IMR-90 (cell line): Measurements from ENCODE around the gene KCTD3. TPM values are rescaled to one million over a fixed set of nuclear protein-coding genes. Genes with fewer than 3 reads are reported as not detected.

Experiments used
- ATAC-seq: fragments of 200-7000 bp; cut with Tn5 transposase; 2 replicates; pipeline ENCODE4 v1.9.1; 2020; ENCODE audit warnings: low read depth, mild to moderate bottlenecking, moderate library complexity
- BruUV-seq: library from RNA; stranded (reverse); fragments of 400-500 nt; replicated peaks from 2 replicates; lab custom pipeline; 2021; lab: Mats Ljungman, UMichigan
- CTCF ChIA-PET: fragments of 300-600 bp; formaldehyde crosslinking; extraction: SDS; loops from one replicate; lab custom pipeline; 2021; ENCODE audit warnings: antibody characterized with exemption; lab: Yijun Ruan, JAX
- POLR2A ChIA-PET: fragments of 300-600 bp; sonication (Branson Sonifier 250); formaldehyde crosslinking; loops from one replicate; lab custom pipeline; 2022; ENCODE audit warnings: antibody characterized with exemption; ENCODE audit not compliant: unreplicated experiment; lab: Charles Lee
- DNase-seq: peaks from one replicate; pipeline ENCODE4 v3.0.0; 2013
- H2AFZ ChIP-seq: replicated peaks from 2 replicates; pipeline ENCODE3; 2013; ENCODE audit warnings: low read length, mild to moderate bottlenecking; ENCODE audit not compliant: poor library complexity
- H2AK5ac ChIP-seq: 2 replicates; pipeline ENCODE4 v1.6.1; 2013; ENCODE audit warnings: low read depth, low read length, inconsistent platforms
- H2AK9ac ChIP-seq: replicated peaks from 2 replicates; pipeline ENCODE3; 2013; ENCODE audit warnings: mild to moderate bottlenecking, low read depth, low read length, moderate library complexity; ENCODE audit not compliant: poor library complexity
- H2BK120ac ChIP-seq: 2 replicates; pipeline ENCODE4 v1.6.1; 2013; ENCODE audit warnings: low read depth, low read length, inconsistent platforms
- H2BK15ac ChIP-seq: 3 replicates; pipeline ENCODE4 v1.6.1; 2013; ENCODE audit warnings: low read depth, low read length, inconsistent platforms
- H2BK20ac ChIP-seq: 2 replicates; pipeline ENCODE4 v1.6.1; 2013; ENCODE audit warnings: low read depth, mild to moderate bottlenecking, inconsistent platforms, low read length, moderate library complexity
- H2BK5ac ChIP-seq: 2 replicates; pipeline ENCODE4 v1.6.1; 2013; ENCODE audit warnings: mild to moderate bottlenecking, low read depth, low read length, inconsistent platforms; ENCODE audit not compliant: poor library complexity, severe bottlenecking
- H3K14ac ChIP-seq: replicated peaks from 2 replicates; pipeline ENCODE4 v1.6.1; 2013; ENCODE audit warnings: low read depth, low read length, inconsistent platforms
- H3K18ac ChIP-seq: 2 replicates; pipeline ENCODE4 v1.6.1; 2013; ENCODE audit warnings: low read depth, low read length, control low read depth
- H3K23ac ChIP-seq: 2 replicates; pipeline ENCODE4 v1.6.1; 2013; ENCODE audit warnings: low read depth, low read length, inconsistent platforms
- H3K27ac ChIP-seq: 2 replicates; pipeline ENCODE4 v1.5.1; 2013; ENCODE audit warnings: mild to moderate bottlenecking, control low read depth, low read length; ENCODE audit not compliant: insufficient read depth
- H3K27me3 ChIP-seq: 2 replicates; pipeline ENCODE4 v1.6.1; 2013; ENCODE audit warnings: low read length; ENCODE audit not compliant: control insufficient read depth, insufficient read depth
- H3K36me3 ChIP-seq: 2 replicates; pipeline ENCODE4 v1.6.1; 2013; ENCODE audit warnings: low read length, mixed read lengths; ENCODE audit not compliant: control insufficient read depth, insufficient read depth
- H3K4ac ChIP-seq: 2 replicates; pipeline ENCODE4 v1.6.1; 2013; ENCODE audit warnings: low read depth, low read length, inconsistent platforms
- H3K4me1 ChIP-seq: 2 replicates; pipeline ENCODE4 v1.6.1; 2013; ENCODE audit warnings: low read length, mixed read lengths; ENCODE audit not compliant: control insufficient read depth, insufficient read depth
- H3K4me2 ChIP-seq: 2 replicates; pipeline ENCODE4 v1.6.1; 2013; ENCODE audit warnings: low read depth, mild to moderate bottlenecking, control low read depth, low read length, moderate library complexity
- H3K4me3 ChIP-seq: 2 replicates; pipeline ENCODE4 v1.5.1; 2013; ENCODE audit warnings: low read depth, mild to moderate bottlenecking, control low read depth, low read length, moderate library complexity; ENCODE audit not compliant: insufficient read depth
- H3K56ac ChIP-seq: 2 replicates; pipeline ENCODE4 v1.6.1; 2013; ENCODE audit warnings: low read length, inconsistent platforms; ENCODE audit not compliant: insufficient read depth; ENCODE audit errors: extremely low read depth
- H3K79me1 ChIP-seq, 2 experiments: 2 replicates each; pipeline ENCODE4 v1.6.1; 2013; ENCODE audit warnings: low read length in 2 of 2, inconsistent platforms in 1 of 2, low read depth in 1 of 2
- H3K9ac ChIP-seq: 2 replicates; pipeline ENCODE4 v1.6.1; 2013; ENCODE audit warnings: low read depth, low read length, control low read depth
- H3K9me1 ChIP-seq: 2 replicates; pipeline ENCODE4 v1.6.1; 2013; ENCODE audit warnings: low read length, inconsistent platforms; ENCODE audit not compliant: insufficient read depth
- H3K9me3 ChIP-seq: 2 replicates; pipeline ENCODE4 v1.6.1; 2013; ENCODE audit warnings: low read length; ENCODE audit not compliant: control insufficient read depth, insufficient read depth
- H4K20me1 ChIP-seq: 2 replicates; pipeline ENCODE4 v1.6.1; 2013; ENCODE audit warnings: low read length, inconsistent platforms; ENCODE audit not compliant: insufficient read depth
- H4K5ac ChIP-seq: 2 replicates; pipeline ENCODE4 v1.6.1; 2013; ENCODE audit warnings: mild to moderate bottlenecking, low read depth, low read length, control low read depth
- H4K8ac ChIP-seq, 2 experiments: 2 replicates each; pipeline ENCODE4 v1.6.1; 2013; ENCODE audit warnings: low read depth in 2 of 2, low read length in 2 of 2, control low read depth in 1 of 2, inconsistent platforms in 1 of 2
- H4K91ac ChIP-seq: 2 replicates; pipeline ENCODE4 v1.6.1; 2013; ENCODE audit warnings: low read depth, low read length, inconsistent platforms; ENCODE audit not compliant: insufficient read depth
- CEBPB ChIP-seq: IDR thresholded peaks from 2 replicates; pipeline ENCODE4 v1.6.1; 2012; ENCODE audit warnings: low read depth, low read length, improper control_type of control experiment
- CHD1 ChIP-seq: IDR thresholded peaks from 2 replicates; pipeline ENCODE4 v1.6.1; 2012; ENCODE audit warnings: low read depth, low read length, improper control_type of control experiment
- MAFK ChIP-seq: IDR thresholded peaks from 2 replicates; pipeline ENCODE4 v1.6.1; 2012; ENCODE audit warnings: low read depth, low read length, improper control_type of control experiment
- MAZ ChIP-seq: IDR thresholded peaks from 2 replicates; pipeline ENCODE4 v1.6.1; 2012; ENCODE audit warnings: low read depth, mild to moderate bottlenecking, low read length, improper control_type of control experiment, moderate library complexity, borderline replicate concordance
- MXI1 ChIP-seq: IDR thresholded peaks from 2 replicates; pipeline ENCODE4 v1.6.1; 2012; ENCODE audit warnings: low read depth, mild to moderate bottlenecking, low read length, moderate library complexity, borderline replicate concordance
- NFE2L2 ChIP-seq: fragments of 150-350 bp; IDR thresholded peaks from 2 replicates; pipeline ENCODE4 v1.6.1; 2016; ENCODE audit warnings: low read depth, mild to moderate bottlenecking, low read length
- POLR2A ChIP-seq: IDR thresholded peaks from 2 replicates; pipeline ENCODE4 v1.6.1; 2012; ENCODE audit warnings: mild to moderate bottlenecking, low read depth, low read length
- RAD21 ChIP-seq: IDR thresholded peaks from 2 replicates; pipeline ENCODE4 v1.6.1; 2012; ENCODE audit warnings: low read length, improper control_type of control experiment
- RCOR1 ChIP-seq: IDR thresholded peaks from 2 replicates; pipeline ENCODE4 v1.6.1; 2012; ENCODE audit warnings: mild to moderate bottlenecking, low read length, improper control_type of control experiment; ENCODE audit not compliant: insufficient replicate concordance
- RFX5 ChIP-seq: IDR thresholded peaks from 2 replicates; pipeline ENCODE4 v1.8.0; 2012; ENCODE audit warnings: low read depth, mild to moderate bottlenecking, low read length, moderate library complexity
- dilution Hi-C: fragments of 300-500 bp; cut with HindIII; formaldehyde crosslinking; loops from one replicate; pipeline ENCODE4 v1.14.3; 2018; ENCODE audit warnings: low sequenced_read_pairs; ENCODE audit not compliant: unreplicated experiment
- in situ Hi-C: fragments of 300-500 bp; cut with MboI; formaldehyde crosslinking; loops from 3 replicates; pipeline ENCODE4 v1.14.3; 2019; ENCODE audit warnings: low sequenced_read_pairs, inconsistent platforms, mixed read lengths
- intact Hi-C: fragments of 100-400 bp; cut with micrococcal nuclease; formaldehyde crosslinking; loops from 2 replicates; pipeline ENCODE4 v1.10.0; 2022
- polyA plus RNA-seq, 3 experiments: library from polyadenylated mRNA; depleted of rRNA; stranded (reverse); fragments of >200 nt; gene quantifications; 2 replicates each; pipeline ENCODE4 v1.2.3, GENCODE V29; 2012; ENCODE audit warnings: low replicate concordance in 1 of 3
- total RNA-seq: library from RNA; depleted of rRNA; stranded (reverse); fragments of >200 nt; gene quantifications from 2 replicates; pipeline ENCODE4 v1.2.3, GENCODE V29; 2012
- TF ChIP-seq, protein P1 (sequence below): conservative IDR thresholded peaks from 2 replicates; pipeline ENCODE4 v1.5.1; 2012; ENCODE audit warnings: mild to moderate bottlenecking, low read depth, low read length, improper control_type of control experiment
- TF ChIP-seq, protein P2 (sequence below): fragments of 150-350 bp; IDR thresholded peaks from 2 replicates; pipeline ENCODE4 v1.6.1; 2017; ENCODE audit warnings: mild to moderate bottlenecking, antibody characterized with exemption, low read length, low read depth
- TF ChIP-seq, protein P3 (sequence below): fragments of 150-350 bp; IDR thresholded peaks from 2 replicates; pipeline ENCODE4 v1.6.1; 2016; ENCODE audit warnings: low read depth, mild to moderate bottlenecking, low read length, moderate library complexity, borderline replicate concordance

Gene KCTD3
- total and polyA plus RNA-seq, 2 of the 4 experiments (the other 2 are of a cell fraction): 43.6 to 49.5 TPM

DNA sequence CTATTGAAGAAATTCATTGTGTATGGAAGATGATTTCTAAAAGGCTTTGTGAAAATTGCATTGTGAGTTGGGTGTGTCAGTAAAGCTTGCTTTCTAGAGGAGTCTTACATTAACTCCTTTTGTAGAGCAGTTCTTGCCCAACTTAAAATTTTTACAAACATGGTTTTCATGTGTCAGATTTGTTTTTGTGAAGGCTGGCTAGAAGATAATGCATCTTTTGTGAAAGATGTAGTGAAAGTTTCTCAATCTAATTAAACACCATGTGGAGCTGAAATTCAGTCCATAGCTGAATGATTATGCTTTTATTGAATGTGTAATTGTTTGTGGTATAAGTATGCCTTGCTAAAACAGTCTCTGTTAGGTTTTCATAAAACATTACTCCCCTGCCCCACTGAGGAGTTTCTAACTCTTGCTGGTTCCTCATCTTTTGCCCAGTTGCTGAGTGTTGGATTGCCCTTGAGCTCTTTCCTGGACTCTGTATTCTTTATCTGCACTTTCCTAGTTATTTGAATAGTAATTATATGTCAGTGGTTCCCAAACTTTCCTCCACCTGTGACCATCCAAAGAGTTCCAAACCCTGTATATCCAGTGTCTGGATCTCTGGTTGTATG lies 38.0 kb downstream of the KCTD3 start:
- H3K4me1 ChIP-seq: peaks cover 9% of the 10 kb centered on the region
- dilution Hi-C loops (no loop called here), intact Hi-C loops (loop anchor here (2.0 kb wide), 1 partner anchor 36 kb away; no protein-coding TSS in a partner anchor), in situ Hi-C loops (no loop called here)
- CTCF ChIA-PET: interaction anchor here (0.7 kb wide), 1 partner anchor 256 kb away, joined by 3 read pairs; no protein-coding TSS in a partner anchor
- H2AK5ac ChIP-seq: no peak overlapping the region
- H2BK120ac ChIP-seq: no peak overlapping the region
- H3K4ac ChIP-seq: no peak overlapping the region
- peak overlapping the region; percentile 47 for H2BK5ac ChIP-seq
- POLR2A ChIA-PET: no interaction called here
- TF ChIP-seq RAD21: no peak
- no peak for TF ChIP-seq CEBPB
- TF ChIP-seq RCOR1: no peak
- TF ChIP-seq, protein P1, sequence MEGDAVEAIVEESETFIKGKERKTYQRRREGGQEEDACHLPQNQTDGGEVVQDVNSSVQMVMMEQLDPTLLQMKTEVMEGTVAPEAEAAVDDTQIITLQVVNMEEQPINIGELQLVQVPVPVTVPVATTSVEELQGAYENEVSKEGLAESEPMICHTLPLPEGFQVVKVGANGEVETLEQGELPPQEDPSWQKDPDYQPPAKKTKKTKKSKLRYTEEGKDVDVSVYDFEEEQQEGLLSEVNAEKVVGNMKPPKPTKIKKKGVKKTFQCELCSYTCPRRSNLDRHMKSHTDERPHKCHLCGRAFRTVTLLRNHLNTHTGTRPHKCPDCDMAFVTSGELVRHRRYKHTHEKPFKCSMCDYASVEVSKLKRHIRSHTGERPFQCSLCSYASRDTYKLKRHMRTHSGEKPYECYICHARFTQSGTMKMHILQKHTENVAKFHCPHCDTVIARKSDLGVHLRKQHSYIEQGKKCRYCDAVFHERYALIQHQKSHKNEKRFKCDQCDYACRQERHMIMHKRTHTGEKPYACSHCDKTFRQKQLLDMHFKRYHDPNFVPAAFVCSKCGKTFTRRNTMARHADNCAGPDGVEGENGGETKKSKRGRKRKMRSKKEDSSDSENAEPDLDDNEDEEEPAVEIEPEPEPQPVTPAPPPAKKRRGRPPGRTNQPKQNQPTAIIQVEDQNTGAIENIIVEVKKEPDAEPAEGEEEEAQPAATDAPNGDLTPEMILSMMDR: no peak
- TF ChIP-seq MAFK: no peak
- TF ChIP-seq, protein P2, sequence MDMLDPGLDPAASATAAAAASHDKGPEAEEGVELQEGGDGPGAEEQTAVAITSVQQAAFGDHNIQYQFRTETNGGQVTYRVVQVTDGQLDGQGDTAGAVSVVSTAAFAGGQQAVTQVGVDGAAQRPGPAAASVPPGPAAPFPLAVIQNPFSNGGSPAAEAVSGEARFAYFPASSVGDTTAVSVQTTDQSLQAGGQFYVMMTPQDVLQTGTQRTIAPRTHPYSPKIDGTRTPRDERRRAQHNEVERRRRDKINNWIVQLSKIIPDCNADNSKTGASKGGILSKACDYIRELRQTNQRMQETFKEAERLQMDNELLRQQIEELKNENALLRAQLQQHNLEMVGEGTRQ: no peak
- no peak for TF ChIP-seq MAZ
- TF ChIP-seq RFX5: no peak
- TF ChIP-seq, protein P3, sequence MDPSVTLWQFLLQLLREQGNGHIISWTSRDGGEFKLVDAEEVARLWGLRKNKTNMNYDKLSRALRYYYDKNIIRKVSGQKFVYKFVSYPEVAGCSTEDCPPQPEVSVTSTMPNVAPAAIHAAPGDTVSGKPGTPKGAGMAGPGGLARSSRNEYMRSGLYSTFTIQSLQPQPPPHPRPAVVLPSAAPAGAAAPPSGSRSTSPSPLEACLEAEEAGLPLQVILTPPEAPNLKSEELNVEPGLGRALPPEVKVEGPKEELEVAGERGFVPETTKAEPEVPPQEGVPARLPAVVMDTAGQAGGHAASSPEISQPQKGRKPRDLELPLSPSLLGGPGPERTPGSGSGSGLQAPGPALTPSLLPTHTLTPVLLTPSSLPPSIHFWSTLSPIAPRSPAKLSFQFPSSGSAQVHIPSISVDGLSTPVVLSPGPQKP: no peak
- TF ChIP-seq POLR2A: no peak
- no peak for TF ChIP-seq MXI1
- no peak for TF ChIP-seq CHD1
- TF ChIP-seq NFE2L2: no peak
- H2BK15ac ChIP-seq: no peak overlapping the region
- peaks cover 13% of the 10 kb centered on the region for H3K36me3 ChIP-seq
- no peak overlapping the region for H3K4me3 ChIP-seq
- peaks cover 2% of the 10 kb centered on the region; the same call in 1 of the 2 replicates for H3K9me1 ChIP-seq
- no TSS peak for BruUV-seq
- H3K79me1 ChIP-seq: peaks cover 6 to 7% of the 10 kb centered on the region in 2 experiments
- peak overlapping the region; percentile 58; the same call in 1 of the 2 replicates for H3K27ac ChIP-seq
- no peaks in the 10 kb centered on the region for H3K27me3 ChIP-seq
- no peak overlapping the region for H3K4me2 ChIP-seq
- no peaks in the 10 kb centered on the region for H4K20me1 ChIP-seq
- no peak overlapping the region for H3K56ac ChIP-seq
- H3K14ac ChIP-seq: no peak overlapping the region
- no peak overlapping the region for H4K91ac ChIP-seq
- no peak overlapping the region for H4K5ac ChIP-seq
- H3K18ac ChIP-seq: no peak overlapping the region
- no peaks in the 10 kb centered on the region for H3K9me3 ChIP-seq
- DNase-seq (no peak), ATAC-seq (peak; percentile 58)
- H3K23ac ChIP-seq: no peak overlapping the region
- H2BK20ac ChIP-seq: no peak overlapping the region
- no peak overlapping the region for H2AFZ ChIP-seq
- H4K8ac ChIP-seq: no peak overlapping the region
- no peak overlapping the region for H3K9ac ChIP-seq
- H2AK9ac ChIP-seq: no peak overlapping the region
